Non-pigmented ciliary epithelial cell (primary cell): ENCODE data around the gene ID3.

Source experiments
- DNase-seq: peaks from one replicate; pipeline ENCODE4 v3.0.0-alpha.2; 2010; ENCODE audit warnings: low read depth

ID3 gene

GRCh38 chr1:23526329-23527041, 32.8 kb downstream of the ID3 start:
- DNase-seq = no peak

DNA sequence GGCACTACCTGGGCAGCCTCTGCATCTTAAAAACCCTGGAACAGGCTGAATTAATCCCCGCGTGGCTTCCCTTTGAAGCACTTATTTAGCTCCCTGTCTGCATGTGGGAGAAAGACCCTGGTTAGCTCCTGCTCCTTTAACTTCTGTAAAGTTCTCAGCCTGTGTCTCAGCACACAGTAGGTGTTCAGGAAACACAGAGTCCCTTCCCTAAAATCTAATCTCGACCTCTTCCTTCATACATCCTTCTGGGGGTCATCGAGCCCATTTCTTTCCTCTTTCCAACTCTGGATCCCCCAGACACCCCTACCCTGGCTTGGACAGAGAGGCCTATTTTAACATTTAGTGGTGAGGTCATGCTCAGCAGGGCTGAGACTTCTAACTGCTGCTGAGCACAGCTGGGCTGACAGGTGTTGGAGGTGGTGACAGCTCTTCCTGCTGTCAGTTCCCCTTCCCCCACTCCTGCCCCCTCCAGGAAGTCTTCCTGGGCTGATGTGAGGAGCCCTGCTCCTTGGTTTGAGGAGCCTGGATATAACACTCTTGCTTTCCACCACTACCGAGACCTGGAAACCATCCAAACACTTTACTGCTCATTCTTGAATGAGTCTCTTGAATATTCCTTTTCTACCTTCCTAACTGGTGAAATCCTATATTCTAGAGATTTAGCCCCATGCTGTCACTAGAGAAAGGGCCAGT, 33.6 kb downstream of the ID3 start:
- no peak for DNase-seq

GRCh38 chr1:23524716-23525401, 34.4 kb downstream of the ID3 start:
- DNase-seq = no peak

DNA sequence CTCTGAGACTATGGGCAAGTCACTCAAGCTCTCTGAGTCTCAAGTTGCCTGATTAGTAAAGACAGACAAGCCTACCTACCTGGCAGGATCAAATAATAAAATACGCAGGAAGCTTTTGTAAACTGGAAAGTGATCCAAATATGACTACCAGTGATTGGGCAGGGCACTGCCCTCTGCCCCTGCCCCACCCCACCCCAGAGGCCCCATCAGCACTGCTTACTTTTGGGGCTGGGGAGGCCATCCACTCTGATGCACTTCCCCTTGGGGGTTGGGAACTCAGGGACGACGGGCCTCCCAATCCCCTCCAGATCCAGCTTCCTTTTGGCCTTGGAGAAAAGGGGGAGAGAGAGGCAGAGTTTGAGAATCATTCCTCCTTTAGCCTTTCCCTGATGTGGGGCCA, 35.1 kb downstream of the ID3 start:
- DNase-seq = no peak

GRCh38 chr1:23522244-23522982, 36.9 kb downstream of the ID3 start:
- no peak for DNase-seq

DNA sequence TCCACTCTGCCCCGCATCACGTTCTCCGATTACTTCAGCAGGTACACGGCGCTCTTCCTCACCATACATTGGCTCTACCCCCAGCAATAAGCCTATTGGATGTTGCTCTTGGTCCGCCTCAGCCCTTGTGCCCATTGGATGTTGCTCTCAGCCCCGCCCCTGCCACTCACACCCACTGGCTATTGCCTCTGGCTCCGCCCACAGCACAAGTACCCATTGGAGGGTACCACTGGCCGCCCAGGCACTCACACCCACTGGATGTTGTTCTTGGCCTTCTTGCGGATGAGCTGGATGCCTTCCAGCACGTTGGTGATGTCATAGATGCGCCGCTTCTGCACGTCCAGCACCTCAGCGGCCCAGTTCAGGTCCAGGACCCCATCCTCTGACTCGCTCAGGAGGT, 37.7 kb downstream of the ID3 start:
- DNase-seq = no peak

GRCh38 chr1:23517581-23517980, 41.7 kb downstream of the ID3 start:
- no peak for DNase-seq

GRCh38 chr1:23515905-23516304, 43.4 kb downstream of the ID3 start:
- DNase-seq = no peak

DNA sequence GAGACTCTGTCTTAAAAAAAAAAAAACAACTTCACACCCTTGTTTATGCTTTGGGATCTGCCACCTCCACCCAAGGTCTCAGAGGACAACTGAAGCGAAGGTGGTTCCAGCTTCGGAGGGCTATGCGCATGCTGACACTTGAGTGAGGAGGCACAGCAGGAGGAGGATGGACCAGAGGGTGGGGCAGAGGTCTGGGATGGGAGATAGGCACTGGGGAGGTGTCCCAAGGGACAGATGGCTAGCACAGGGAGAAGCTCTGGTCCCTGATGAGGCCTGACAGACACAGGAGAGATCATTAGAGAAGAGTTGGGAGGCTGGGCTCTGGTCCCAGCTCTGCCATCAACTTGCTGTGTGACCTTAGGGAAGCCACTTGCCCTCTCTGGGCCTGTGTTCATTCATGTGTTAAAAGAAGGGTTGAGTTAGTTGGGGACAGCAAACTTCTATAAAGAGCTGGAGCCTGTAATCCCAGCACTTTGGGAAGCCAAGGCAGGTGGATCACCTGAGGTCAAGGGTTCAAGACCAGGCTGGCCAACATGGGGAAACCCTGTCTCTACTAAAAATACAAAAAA, 45.1 kb downstream of the ID3 start:
- no peak for DNase-seq

- DNase-seq = no peak
Observed at GRCh38 chr1:23509896-23510295, 49.4 kb downstream of the ID3 start.
